CD4-positive, alpha-beta T cell treated with Interferon alpha-2 for 1 hour (primary cell): ENCODE data around the gene PRKG2.

Source experiments
- DNase-seq, 2 donors: peaks; one replicate each; pipeline ENCODE4 v3.0.0-alpha.2; 2020 to 2022

Gene PRKG2

DNA sequence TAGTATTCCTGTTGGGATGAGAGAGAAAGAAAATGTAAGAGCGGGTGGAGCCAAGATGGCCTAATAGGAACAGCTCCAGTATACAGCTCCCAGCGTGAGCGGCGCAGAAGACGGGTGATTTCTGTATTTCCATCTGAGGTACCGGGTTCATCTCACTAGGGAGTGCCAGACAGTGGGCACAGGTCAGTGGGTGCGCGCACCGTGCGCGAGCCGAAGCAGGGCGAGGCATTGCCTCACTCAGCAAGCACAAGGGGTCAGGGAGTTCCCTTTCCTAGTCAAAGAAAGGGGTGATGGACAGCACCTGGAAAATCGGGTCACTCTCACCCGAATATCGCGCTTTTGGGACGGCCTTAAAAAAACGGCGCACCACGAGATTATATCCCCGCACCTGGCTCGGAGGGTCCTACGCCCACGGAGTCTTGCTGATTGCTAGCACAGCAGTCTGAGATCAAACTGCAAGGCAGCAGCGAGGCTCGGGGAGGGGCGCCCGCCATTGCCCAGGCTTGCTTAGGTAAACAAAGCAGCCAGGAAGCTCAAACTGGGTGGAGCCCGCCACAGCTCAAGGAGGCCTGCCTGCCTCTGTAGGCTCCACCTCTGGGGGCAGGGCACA is 61.2 kb downstream of the PRKG2 start:
- peak; percentile 17 to 32 for DNase-seq

DNA sequence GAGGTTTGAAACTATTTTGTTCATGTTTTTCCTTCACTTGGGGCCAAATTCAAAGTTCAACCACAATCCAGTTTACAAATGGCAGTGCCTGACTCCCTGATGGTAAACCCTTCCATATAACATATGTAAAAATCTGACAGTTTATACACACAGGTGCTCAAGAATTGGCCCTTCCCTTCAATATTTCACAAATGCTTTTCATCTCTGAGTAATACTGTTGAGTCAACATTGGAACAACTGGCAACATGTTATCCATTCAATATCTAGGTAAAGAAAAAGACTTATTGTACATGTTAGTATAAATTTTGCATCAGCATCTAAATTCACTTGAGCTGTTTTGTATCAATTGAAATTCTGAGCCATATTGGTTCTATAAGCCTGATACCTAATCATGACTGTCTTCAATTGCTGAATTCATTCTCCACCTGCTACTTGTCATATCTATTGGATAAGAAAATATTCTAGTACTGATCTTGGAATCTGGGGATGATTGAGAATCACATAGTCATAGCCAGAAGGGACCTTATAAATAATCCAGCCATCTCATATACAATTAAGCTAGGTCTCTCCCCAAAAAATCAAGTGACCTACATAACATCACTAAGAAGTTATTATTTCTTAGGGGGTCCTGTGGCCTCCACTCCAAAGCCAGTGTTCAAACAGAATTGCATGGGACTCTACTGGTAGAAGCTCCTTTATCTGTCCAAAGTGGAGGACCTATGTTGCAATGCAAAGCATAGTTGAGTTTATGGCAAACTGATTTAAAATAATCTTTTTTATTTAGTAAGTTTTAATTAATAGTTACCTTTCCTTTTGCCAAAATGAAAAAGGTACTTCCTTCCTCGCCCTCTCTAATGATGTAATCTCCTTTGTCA is 61.9 kb downstream of the PRKG2 start:
- DNase-seq, result no peak

DNA sequence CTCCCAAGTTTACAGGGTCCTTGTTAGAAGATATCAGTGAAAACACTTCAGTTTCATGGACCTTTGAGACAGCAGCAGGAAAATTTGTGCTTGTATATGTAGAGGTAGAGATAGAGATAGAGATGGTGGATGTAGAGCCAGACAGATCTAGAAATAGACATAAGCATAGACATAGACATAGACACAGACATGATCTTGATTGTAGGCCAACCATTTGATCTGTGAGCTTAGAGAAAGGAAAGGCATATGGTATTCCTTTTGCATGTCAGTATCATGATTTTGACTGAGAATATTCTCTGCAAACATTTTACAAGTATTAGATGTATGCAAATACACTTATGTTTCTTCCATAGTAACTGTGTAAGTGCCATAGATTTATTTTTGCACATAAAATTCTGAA is 65.0 kb downstream of the PRKG2 start:
- DNase-seq, result no peak

DNA sequence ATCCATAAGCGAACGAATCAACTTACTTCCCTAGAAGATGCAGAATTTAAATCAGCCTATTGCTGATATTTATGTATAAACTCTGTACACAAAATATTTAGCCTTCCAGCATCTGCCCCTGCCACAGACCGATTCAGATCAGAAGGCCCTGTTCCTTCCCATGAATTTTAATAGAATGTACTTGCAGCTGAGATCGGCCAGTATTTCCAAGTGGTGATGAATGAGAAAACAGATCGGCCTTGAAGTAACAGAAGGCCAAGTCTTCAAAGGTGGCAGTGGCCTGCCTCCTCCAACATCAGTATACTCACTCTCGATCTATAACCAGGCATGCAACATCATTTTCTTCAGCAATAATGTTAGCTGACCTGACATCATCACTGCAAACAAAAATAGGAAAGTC is 66.4 kb downstream of the PRKG2 start:
- DNase-seq, result no peak

DNA sequence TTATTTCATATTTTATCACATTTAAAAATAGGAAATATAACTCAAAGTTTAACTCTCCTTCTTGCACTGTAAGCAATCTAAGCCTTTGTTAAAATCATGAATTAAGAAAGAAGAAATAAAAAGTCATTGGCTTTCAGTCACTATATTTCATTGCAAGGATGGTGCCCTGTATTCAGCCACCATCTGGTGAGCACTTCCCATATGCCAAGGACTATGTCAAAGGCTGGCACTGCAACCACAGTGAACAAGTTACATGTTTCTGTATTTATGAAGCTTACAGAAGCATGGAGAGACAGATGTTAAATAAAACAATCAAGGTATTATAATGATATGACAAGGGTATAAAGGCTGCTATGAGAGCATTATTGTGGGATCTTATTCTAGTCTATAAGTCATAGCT is 68.6 kb downstream of the PRKG2 start:
- no peak for DNase-seq

DNA sequence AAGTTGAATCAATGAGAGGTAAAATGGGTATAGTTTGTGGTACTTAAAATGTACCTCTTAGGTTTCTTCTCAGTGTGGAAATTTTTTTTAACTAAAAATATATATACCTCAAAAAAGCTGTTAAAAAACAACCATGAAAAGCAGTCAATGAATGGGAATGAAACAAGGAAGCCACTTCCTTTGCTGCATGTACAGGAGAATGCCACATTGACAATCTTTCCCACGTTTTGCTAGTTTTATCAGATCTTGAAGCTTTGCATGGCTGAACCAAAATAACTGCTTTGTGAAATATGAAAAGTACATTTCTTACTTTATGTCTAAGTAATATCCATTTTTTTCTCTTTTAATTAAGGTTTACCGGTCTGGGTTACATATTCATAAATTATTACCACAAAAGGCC is 71.8 kb downstream of the PRKG2 start:
- no peak for DNase-seq

DNA sequence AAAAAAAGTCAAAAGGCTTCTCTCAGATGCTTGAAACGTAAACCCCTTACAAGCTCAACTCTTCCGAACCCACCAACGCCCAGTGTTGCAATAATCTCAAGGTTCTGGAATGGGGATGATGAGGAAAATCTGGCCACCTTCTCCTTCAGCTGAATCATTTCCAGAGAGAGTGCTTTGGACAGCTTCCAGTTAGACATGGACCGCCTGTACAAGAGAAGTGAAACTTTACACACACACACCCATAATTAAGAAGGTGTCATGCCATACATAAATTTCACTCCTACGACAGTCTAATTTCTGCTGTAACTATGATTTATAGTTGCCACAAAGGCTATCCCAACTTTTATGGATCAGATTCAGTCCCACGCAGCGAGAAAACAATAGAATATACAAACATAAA is 72.3 kb downstream of the PRKG2 start:
- DNase-seq, result no peak

DNA sequence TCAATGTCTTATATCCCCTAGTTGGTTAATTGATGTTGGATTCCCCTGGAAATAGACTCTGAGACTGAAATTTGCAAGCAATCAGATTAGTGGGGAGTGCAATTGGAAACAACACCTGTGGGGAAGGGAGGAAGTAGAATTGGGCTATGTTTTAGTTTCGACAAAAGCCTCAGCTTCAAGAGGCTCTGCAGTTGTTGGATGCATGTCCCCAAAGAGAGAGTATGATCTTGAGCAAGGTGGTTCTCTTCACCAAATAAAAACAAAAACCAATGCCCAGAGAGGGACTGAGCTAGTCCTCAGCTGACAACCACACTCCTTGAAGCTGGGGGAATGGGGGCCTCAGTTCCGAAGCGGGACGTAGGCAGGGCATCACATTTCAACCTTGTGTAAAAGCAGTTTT is 77.1 kb downstream of the PRKG2 start:
- no peak for DNase-seq

DNA sequence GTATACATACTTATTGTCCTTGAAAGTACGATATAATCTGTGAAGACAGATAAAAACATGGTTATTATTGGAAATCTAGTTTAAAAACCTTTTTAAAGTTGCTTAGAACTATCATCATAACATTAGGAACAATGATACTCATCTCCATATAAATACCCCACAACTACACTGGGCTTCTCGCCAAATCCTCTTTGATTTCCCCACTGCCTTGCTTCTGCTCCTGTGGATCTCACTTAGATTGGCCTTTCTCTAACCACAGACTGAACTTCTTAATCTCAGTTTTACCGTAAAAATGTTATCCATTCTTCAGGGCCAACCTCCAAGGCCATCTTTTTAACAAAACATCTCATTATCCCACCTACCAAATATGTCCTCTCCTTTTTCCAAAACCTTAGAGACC is 77.6 kb downstream of the PRKG2 start:
- DNase-seq, result no peak

DNA sequence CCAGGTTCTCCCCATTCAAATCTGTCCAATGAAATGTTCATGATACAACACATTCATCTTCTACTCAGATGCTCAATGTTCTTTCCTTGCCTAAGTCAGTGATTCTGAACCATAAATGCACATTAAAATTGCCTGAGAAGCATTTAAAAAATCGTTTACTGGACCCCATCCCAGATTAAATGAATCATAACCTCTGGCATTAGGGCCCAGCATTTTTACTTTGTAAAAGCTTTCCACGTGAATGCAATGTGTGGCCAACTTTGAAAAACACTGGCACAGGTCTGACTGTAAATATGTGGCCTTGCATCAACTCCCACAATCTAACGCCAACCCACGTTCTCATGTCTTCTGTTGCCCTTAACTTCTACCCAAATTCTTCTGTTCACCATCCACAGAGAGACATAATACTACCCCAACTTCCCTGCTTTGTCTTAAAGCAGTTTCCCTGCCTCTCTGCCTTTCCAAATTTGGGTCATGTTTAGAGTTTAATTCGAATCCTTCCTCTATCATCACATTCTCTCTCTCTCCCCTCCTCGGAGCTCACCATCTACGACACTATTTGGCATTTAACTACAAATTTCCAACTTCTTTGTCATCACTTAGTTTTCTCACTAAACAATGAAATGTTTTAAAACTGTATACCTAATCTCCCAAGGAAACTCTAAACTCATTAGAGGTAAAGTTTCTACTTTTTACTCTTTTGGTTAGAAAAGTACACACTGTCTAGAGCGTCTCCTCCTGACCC is 78.7 kb downstream of the PRKG2 start:
- DNase-seq, result no peak

DNA sequence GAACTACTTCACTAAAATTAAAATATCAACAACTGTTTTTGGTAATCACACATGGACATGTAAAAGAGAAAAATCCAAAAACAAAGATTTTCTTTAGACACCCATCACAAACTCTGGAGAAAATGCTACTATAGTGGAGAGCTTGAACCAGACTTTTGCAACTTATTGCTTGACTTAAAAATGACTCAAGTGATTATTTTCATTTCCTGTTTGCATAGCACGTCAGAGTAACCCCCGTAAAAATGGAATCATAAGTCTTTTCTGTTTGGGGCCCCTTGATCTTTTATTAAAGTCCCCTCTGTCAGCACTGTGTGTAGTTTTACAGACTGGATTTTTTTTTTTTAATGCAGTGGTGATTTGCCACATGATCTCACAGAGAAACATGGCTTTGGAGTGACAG is 79.5 kb downstream of the PRKG2 start:
- DNase-seq, result no peak

DNA sequence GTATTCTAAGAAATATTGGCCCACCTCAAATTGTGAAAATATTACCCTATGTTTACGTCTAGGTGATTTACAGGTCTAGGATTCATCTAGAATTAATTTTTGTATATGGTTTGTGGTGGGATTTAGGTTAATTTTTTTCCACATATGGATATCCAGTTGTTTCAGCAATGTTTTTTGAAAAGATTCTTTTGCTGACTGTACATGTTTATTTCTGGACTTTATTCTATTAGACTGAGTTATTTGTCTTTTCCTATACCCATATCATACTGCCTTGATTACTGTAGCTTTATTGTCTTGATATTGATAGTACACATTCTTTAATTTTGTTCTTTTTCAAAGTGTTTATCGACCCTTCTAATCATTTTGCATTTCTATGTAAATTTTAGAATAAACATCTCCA is 83.5 kb downstream of the PRKG2 start:
- DNase-seq, result no peak

DNA sequence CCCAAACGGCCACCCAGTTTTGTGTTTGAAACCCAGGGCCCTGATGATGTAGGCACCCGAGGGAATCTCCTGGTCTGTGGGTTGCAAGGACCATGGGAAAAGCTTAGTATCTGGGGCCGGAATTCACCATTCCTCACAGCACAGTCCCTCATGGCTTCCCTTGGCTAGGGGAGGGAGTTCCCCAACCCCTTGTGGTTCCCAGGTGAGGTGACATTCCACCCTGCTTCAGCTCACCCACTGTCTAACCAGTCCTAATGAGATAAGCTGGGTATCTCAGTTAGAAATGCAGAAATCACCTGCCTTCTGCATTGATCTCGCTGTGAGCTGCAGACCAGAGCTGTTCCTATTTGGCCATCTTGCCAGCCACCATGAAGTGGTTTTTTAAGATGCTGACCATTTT is 84.0 kb downstream of the PRKG2 start:
- no peak for DNase-seq

DNA sequence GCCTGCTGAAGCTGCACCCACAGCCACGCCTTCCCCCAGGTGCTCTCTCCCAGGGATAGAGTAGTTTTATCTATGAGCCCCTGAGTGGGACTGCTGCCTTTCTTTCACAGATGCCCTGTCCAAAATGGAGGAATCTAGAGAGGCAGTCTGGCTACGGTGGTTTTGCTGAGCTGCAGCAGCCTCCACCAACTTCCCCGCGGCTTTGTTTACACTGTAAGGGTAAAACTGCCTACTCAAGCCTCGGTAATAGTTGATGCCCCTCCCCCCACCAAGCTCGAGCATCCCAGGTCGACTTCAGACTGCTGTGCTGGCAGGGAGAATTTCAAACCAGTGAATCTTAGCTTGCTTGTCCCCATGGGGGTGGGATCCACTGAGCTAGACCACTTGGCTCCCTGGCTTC is 84.5 kb downstream of the PRKG2 start:
- DNase-seq, result no peak

DNA sequence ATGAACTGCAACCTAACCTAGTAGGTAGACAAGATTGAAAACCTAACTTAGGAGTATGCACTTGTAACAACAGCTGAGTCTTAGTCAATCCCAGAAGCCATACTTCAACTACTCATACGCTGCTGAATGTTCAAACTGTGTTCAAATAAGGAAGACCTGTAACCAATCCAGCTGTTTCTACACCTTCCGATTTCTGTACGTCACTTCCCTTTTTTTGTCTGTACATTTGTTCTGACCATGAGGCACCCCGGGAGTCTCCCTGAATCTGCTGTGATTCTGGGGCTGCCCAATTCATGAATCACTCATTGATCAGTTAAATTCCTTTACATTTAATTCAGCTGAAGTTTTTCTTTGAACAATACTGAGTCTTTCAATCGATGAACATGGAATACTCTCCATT is 95.0 kb downstream of the PRKG2 start:
- no peak for DNase-seq

DNA sequence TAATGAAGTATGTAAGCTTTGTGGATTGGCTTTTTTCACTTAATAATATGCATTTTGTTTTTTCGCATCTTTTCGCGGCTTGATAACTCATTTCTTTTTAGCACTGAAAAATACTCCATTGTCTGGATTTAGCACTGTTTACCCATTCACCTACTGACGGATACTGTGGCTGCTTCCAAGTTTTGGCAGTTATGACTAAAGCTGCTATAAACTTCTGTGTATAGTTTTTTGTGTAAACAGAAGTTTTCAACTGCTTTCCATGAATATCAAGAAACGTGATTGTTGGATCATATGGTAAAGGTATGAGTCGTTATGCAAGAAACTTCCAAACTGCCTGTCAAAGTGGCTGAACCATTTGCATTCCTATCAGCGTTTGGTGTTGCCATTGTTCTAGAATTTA is 96.9 kb downstream of the PRKG2 start:
- no peak for DNase-seq

DNA sequence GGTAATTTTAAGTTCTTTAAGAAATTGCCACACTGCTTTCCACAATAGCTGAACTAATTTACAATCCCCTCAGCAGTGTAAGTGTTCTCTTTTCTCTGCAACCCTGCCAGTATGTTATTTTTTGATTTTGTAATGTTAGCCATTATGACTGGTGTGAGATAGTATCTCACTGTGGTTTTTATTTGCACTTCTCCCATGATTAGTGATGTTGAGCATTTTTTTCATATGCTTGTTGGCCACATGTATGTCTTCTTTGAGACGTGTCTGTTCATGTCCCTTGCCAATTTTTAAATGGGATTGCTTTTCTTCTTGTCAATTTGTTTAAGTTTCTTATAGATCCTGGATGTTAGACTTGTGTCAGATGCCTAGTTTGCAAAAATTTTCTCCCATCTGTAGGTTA is 98.5 kb downstream of the PRKG2 start:
- no peak for DNase-seq

DNA sequence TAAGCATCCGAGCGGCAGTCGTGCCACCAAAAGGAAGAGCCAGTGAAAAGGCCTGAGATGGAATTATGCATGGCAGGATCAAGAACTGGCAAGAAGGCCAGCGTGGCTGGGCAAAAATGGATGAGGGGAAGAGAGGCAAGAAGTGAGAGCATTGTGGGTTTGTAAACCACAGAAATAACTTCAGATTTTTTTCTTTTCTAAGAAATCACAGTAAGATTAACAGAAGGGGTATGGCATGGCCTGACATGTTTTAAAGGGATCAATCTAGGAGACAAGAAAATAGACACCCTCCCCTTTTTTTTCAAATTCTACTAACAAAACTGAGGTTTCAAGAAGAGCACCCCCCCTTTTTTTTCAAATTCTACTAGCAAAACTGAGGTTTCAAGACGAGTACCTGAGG is 102.0 kb downstream of the PRKG2 start:
- no peak for DNase-seq

DNA sequence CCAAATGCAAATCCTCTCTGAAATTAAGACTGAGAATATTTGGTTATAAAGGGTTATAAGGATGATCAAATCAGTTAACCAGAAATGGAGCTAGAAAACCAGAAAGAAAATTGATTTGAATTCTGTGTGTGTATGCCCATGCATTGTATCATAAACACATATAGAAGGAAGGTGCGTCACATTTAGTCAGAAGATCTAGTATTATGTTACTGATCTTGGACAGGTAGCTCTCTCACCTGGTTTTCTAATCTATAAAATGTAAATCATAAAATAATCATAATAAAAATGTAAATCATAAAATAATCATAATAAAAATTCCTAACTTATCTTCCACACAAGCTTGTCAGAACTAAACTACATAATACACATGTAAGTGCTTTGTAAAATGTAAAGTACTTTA is 105.7 kb downstream of the PRKG2 start:
- no peak for DNase-seq

DNA sequence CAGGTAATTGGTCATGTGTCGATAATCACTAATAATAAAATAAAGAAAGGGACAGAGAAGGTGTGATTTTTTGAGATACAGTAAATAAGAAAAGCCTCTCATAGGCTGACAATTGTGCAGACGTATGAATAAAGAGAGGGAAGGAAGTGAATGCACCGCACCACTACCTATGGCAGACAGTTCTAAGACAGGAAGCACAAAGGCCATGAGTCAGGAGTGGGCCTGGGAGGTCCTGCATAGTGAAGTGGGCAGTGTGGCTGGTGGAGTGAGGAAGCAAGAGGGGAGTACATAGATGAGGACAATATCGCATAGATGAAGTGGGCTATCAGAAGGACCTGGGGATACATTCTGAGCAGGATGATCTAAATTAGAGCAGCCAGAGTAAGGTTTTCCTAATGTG is 108.9 kb downstream of the PRKG2 start:
- DNase-seq, result no peak

DNA sequence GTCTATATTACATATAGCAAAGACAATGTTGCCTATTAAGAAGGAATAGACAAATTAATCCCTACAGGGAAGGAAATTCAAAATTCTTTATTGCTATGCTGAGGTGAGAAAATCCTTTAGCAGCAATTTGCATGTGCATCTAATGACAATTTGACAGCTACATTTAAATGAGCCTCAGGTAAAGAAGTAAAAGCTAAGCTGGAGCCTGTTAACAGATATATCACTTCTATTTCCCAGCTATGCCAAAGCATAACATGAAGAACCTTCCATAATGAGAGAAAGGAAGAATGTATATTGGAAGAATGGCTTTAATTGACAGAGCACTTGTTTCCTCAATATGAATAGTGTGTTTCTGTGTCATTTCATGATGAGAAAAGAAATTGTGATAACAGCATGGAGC is 112.9 kb downstream of the PRKG2 start:
- DNase-seq, result no peak

DNA sequence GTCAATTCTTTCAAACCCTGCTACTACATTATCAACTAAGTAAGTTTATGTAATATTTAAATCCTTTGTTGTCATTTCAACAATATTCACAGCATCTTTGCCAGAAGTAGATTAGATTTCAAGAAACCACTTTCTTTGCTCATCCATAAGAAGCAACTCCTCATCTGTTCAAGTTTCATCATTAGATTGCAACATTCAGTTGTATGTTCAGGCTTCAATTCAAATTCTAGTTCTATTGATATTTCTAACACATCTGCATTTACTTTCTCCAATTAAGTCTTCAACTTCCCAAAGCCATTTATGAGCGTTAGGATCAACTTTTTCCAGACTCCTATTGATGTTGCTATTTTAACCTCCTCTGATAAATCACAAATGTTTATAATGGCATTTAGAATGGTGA is 118.5 kb downstream of the PRKG2 start:
- no peak for DNase-seq

DNA sequence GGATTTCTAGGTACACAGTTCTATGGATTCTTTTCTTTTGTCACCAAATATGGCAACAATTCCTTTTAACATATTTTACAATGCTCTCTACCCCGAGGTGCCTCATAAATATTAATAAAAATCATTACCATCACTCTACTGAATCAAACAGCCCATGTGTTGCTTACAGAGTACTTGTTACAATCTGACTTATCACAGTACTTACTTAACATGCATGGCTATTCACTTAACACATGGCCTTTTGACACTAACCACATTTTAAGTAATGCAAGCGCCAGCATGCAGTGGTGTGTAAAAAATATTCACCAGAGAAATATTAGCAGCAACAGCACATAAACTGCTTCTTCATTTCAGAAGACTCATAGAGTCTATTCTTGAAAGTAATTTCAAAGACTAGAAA is 119.6 kb downstream of the PRKG2 start:
- no peak for DNase-seq

DNA sequence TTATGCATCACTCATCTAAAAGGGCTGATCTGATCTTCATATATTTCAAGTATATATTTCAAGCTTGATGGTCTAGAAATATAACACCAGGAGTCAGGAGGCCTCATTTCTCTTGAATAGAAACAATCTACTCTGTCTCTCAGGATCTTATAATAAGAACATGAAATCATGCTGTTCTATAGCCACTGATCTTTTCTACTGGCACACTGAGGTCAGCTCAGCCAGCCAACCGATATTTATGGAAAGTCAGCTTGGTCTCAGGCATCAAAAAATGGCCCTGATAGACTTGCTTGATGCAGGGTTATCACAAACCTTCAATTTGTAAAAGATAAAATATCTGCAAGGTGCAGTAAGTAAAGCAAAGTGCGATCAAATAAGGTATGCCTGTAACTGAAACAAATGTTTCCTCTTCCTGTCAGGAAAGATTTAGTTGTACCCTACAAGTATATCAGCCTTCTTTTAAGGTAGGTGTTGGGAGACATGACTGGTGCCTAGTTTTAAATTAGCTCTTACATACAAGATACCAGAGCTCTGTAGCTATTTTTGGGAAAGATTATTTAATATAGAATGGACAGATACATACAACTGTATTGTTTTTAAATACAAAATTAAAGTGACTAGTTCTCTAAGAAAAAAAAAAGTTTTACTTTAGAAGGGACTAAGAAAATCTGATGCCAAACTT is 121.2 kb downstream of the PRKG2 start:
- no peak for DNase-seq
